H1 (cell line): ENCODE measurements around the gene RAB31. TPM values are rescaled to one million over a fixed set of nuclear protein-coding genes. Genes with fewer than 3 reads are reported as not detected.
A peak's percentile ranks its signal among the peaks of the same experiment; 100 is the strongest.

Source experiments
- CTCF ChIA-PET: fragments of 300-600 bp; sonication (Branson Sonifier 250); formaldehyde crosslinking; loops from one replicate; lab custom pipeline; 2021; ENCODE audit not compliant: partially characterized antibody; lab: Charles Lee
- POLR2A ChIA-PET: fragments of 300-600 bp; sonication (Branson Sonifier 250); formaldehyde crosslinking; loops from one replicate; lab custom pipeline; 2021; ENCODE audit warnings: inconsistent platforms; ENCODE audit not compliant: partially characterized antibody; lab: Charles Lee
- DNase-seq, 2 experiments: peaks; one replicate each; pipeline versions ENCODE4 v3.0.0 to v3.0.0-alpha.2; 2010 to 2022; ENCODE audit warnings: low spot score in 2 of 2, low read depth in 1 of 2, mixed read lengths in 1 of 2
- FAIRE-seq: peaks from 2 replicates; lab custom pipeline; 2011; peaks lifted over from hg19 to GRCh38; lab: Jason Lieb, UNC
- H2AFZ ChIP-seq: 2 replicates; pipeline ENCODE4 v1.8.1; 2012; ENCODE audit warnings: low read length, inconsistent platforms
- H2AK5ac ChIP-seq: 2 replicates; pipeline ENCODE4 v1.6.1; 2013; ENCODE audit warnings: low read depth, low read length
- H2BK120ac ChIP-seq: replicated peaks from 2 replicates; pipeline ENCODE3; 2013; ENCODE audit warnings: low read depth, low read length, inconsistent platforms
- H2BK12ac ChIP-seq: 2 replicates; pipeline ENCODE4 v1.6.1; 2013; ENCODE audit warnings: low read depth, low read length
- H2BK15ac ChIP-seq: 2 replicates; pipeline ENCODE4 v1.6.1; 2013; ENCODE audit warnings: low read length
- H2BK20ac ChIP-seq: 2 replicates; pipeline ENCODE4 v1.6.1; 2013; ENCODE audit warnings: low read length
- H2BK5ac ChIP-seq: 2 replicates; pipeline ENCODE4 v1.6.1; 2013; ENCODE audit warnings: low read depth, low read length
- H3K14ac ChIP-seq: 2 replicates; pipeline ENCODE4 v1.6.1; 2013; ENCODE audit warnings: inconsistent platforms; ENCODE audit not compliant: insufficient read length
- H3K18ac ChIP-seq: 2 replicates; pipeline ENCODE4 v1.6.1; 2013; ENCODE audit warnings: low read length; ENCODE audit errors: extremely low read depth
- H3K23ac ChIP-seq: 2 replicates; pipeline ENCODE4 v1.6.1; 2013; ENCODE audit warnings: inconsistent platforms; ENCODE audit not compliant: insufficient read length
- H3K23me2 ChIP-seq: 2 replicates; pipeline ENCODE4 v1.6.1; 2013; ENCODE audit warnings: low read depth, low read length
- H3K27ac ChIP-seq: 2 replicates; pipeline ENCODE4 v1.6.1; 2011; ENCODE audit warnings: low read depth, low read length, inconsistent platforms
- H3K27me3 ChIP-seq, 4 experiments: replicated peaks in 1 of 4; 1 replicate in 1 of 4; 2 replicates in 3 of 4; pipeline versions ENCODE4 v1.6.1 to v1.8.1; 2011 to 2013; ENCODE audit warnings: low read length in 3 of 4, mild to moderate bottlenecking in 3 of 4, inconsistent platforms in 2 of 4, mixed read lengths in 2 of 4, moderate library complexity in 1 of 4; ENCODE audit not compliant: control insufficient read depth in 3 of 4, insufficient read depth in 3 of 4; ENCODE audit errors: extremely low read depth in 1 of 4
- H3K36me3 ChIP-seq, 4 experiments: 2 replicates each; pipeline versions ENCODE4 v1.6.1 to v1.8.1; 2011 to 2013; ENCODE audit warnings: mild to moderate bottlenecking in 4 of 4, low read length in 3 of 4, moderate library complexity in 2 of 4, control low read depth in 1 of 4, inconsistent platforms in 1 of 4; ENCODE audit not compliant: insufficient read depth in 4 of 4, control insufficient read depth in 2 of 4
- H3K4ac ChIP-seq: replicated peaks from 2 replicates; pipeline ENCODE3; 2013; ENCODE audit warnings: low read length, low read depth, mixed read lengths, inconsistent platforms; ENCODE audit not compliant: insufficient read length
- H3K4me1 ChIP-seq, 4 experiments: replicated peaks in 1 of 4; 1 replicate in 1 of 4; 2 replicates in 3 of 4; pipeline versions ENCODE4 v1.6.1 to v1.8.1; 2011 to 2013; ENCODE audit warnings: low read length in 3 of 4, inconsistent platforms in 2 of 4, mixed read lengths in 1 of 4; ENCODE audit not compliant: insufficient read depth in 4 of 4, control insufficient read depth in 3 of 4
- H3K4me2 ChIP-seq, 2 experiments: 2 replicates each; pipeline versions ENCODE4 v1.6.1 to v1.8.1; 2011 to 2013; ENCODE audit warnings: low read depth in 2 of 2, low read length in 2 of 2, control low read depth in 1 of 2, inconsistent platforms in 1 of 2, mild to moderate bottlenecking in 1 of 2; ENCODE audit not compliant: insufficient read depth in 1 of 2
- H3K4me3 ChIP-seq, 4 experiments: fragments of 200-600, 300-600 bp in 1 of 4; sonication (generic), shearing (Covaris generic), sonication (Bioruptor Twin) in 1 of 4; 2 replicates each; pipeline versions ENCODE4 v1.5.1 to v1.8.1; 2011 to 2016; ENCODE audit warnings: low read length in 4 of 4, low read depth in 3 of 4, control low read depth in 2 of 4, inconsistent platforms in 2 of 4, mild to moderate bottlenecking in 2 of 4, mixed read lengths in 1 of 4, moderate library complexity in 1 of 4; ENCODE audit not compliant: insufficient read depth in 2 of 4; ENCODE audit errors: extremely low read depth in 1 of 4
- H3K56ac ChIP-seq: replicated peaks from 2 replicates; pipeline ENCODE3; 2013; ENCODE audit warnings: low read depth, mild to moderate bottlenecking, mixed read lengths, low read length, inconsistent platforms; ENCODE audit not compliant: insufficient read length
- H3K79me1 ChIP-seq: 2 replicates; pipeline ENCODE4 v1.6.1; 2013; ENCODE audit warnings: low read depth, low read length, control low read depth
- H3K79me2 ChIP-seq, 2 experiments: 2 replicates each; pipeline versions ENCODE4 v1.6.1 to v1.8.1; 2012 to 2013; ENCODE audit warnings: low read length in 2 of 2, mild to moderate bottlenecking in 2 of 2, inconsistent platforms in 1 of 2; ENCODE audit not compliant: insufficient read depth in 2 of 2, control insufficient read depth in 1 of 2
- H3K9ac ChIP-seq, 4 experiments: replicated peaks in 1 of 4; 1 replicate in 1 of 4; 2 replicates in 3 of 4; pipeline versions ENCODE4 v1.6.1 to v1.8.1; 2011 to 2013; ENCODE audit warnings: low read depth in 3 of 4, low read length in 3 of 4, control low read depth in 2 of 4, mild to moderate bottlenecking in 2 of 4, moderate library complexity in 2 of 4, inconsistent platforms in 1 of 4; ENCODE audit errors: extremely low read depth in 1 of 4
- H3K9me3 ChIP-seq, 2 experiments: 2 replicates each; pipeline versions ENCODE4 v1.6.1 to v1.8.1; 2012 to 2013; ENCODE audit warnings: mild to moderate bottlenecking in 2 of 2, moderate library complexity in 2 of 2, control low read depth in 1 of 2, inconsistent platforms in 1 of 2, low read depth in 1 of 2, low read length in 1 of 2, mixed read lengths in 1 of 2; ENCODE audit not compliant: insufficient read depth in 2 of 2
- H4K20me1 ChIP-seq, 2 experiments: replicated peaks in 1 of 2; 2 replicates each; pipeline versions ENCODE3 to v1.8.1; 2011 to 2013; ENCODE audit warnings: inconsistent platforms in 2 of 2, low read length in 2 of 2, mild to moderate bottlenecking in 1 of 2; ENCODE audit not compliant: insufficient read depth in 2 of 2, control insufficient read depth in 1 of 2
- H4K5ac ChIP-seq: 2 replicates; pipeline ENCODE4 v1.6.1; 2013; ENCODE audit warnings: low read length, low read depth, mixed read lengths, inconsistent platforms; ENCODE audit not compliant: insufficient read length
- H4K8ac ChIP-seq: 2 replicates; pipeline ENCODE4 v1.8.0; 2013; ENCODE audit warnings: mild to moderate bottlenecking, moderate library complexity, low read length, inconsistent platforms; ENCODE audit not compliant: insufficient read depth; ENCODE audit errors: extremely low read depth
- H4K91ac ChIP-seq: replicated peaks from 2 replicates; pipeline ENCODE3; 2013; ENCODE audit warnings: low read length, mixed read lengths, inconsistent platforms; ENCODE audit not compliant: insufficient read length
- CHD1 ChIP-seq: IDR thresholded peaks from 2 replicates; pipeline ENCODE4 v1.6.1; 2012; ENCODE audit warnings: low read depth, low read length, improper control_type of control experiment
- CHD2 ChIP-seq: IDR thresholded peaks from 2 replicates; pipeline ENCODE4 v1.6.1; 2012; ENCODE audit warnings: low read length, improper control_type of control experiment
- HDAC2 ChIP-seq, 2 experiments: fragments of 300-600 bp in 1 of 2; sonication (generic) in 1 of 2; IDR thresholded peaks; 2 replicates each; pipeline ENCODE4 v1.6.1; 2011 to 2012; ENCODE audit warnings: low read depth in 2 of 2, low read length in 2 of 2, mild to moderate bottlenecking in 2 of 2, moderate library complexity in 2 of 2, borderline replicate concordance in 1 of 2, inconsistent platforms in 1 of 2
- KDM5A ChIP-seq: fragments of 200-600 bp; IDR thresholded peaks from 2 replicates; pipeline ENCODE4 v1.7.1; 2012; ENCODE audit warnings: mild to moderate bottlenecking, low read length, inconsistent platforms, mixed read lengths
- TEAD4 ChIP-seq: IDR thresholded peaks from 2 replicates; pipeline ENCODE4 v1.6.1; 2012; ENCODE audit warnings: low read depth, low read length, inconsistent platforms, mixed read lengths
- USF2 ChIP-seq: IDR thresholded peaks from 2 replicates; pipeline ENCODE4 v1.6.1; 2011; ENCODE audit warnings: low read length, improper control_type of control experiment
- WGBS, 2 experiments: shearing (Covaris generic) in 1 of 2; methylation state at CpG; one replicate each; pipeline versions ENCODE4 v1.1.6 to v1.1.7; 2013 to 2015; ENCODE audit warnings: low lambda C conversion rate in 2 of 2, mixed read lengths in 2 of 2, inconsistent platforms in 1 of 2, low coverage in 1 of 2, missing lambda C conversion rate in 1 of 2; ENCODE audit not compliant: insufficient replicate concordance in 2 of 2, insufficient coverage in 1 of 2, insufficient read length in 1 of 2; ENCODE audit errors: extremely low coverage in 1 of 2, missing lambda C conversion rate in 1 of 2; 5-methylcytosine and 5-hydroxymethylcytosine counted together
- polyA plus RNA-seq, 7 experiments: library from polyadenylated mRNA; depleted of rRNA in 3 of 7; stranded (reverse) in 5 of 7; unstranded in 2 of 7; fragments of >200 nt in 5 of 7; fragments of 200-250 nt in 2 of 7; gene quantifications; 1 replicate in 5 of 7; 2 replicates in 1 of 7; 4 replicates in 1 of 7; pipeline versions ENCODE4 v1.2.1 to v1.2.3, GENCODE V29; 2011 to 2013; ENCODE audit warnings: missing spikeins in 2 of 7, mixed read lengths in 2 of 7
- total RNA-seq: library from RNA; stranded (reverse); fragmentation: NEBNext Ultra II Directional; extraction: Animal tissue kit (Norgen Biotek cat#: 25700); gene quantifications from 2 replicates; pipeline ENCODE4 v1.2.1, GENCODE V29; 2021
- TF ChIP-seq, protein P1 (sequence below): IDR thresholded peaks from 2 replicates; pipeline ENCODE4 v1.6.1; 2012; ENCODE audit warnings: low read length, inconsistent platforms

Gene RAB31
- total and polyA plus RNA-seq, 2 of the 8 experiments (the other 6 are each of a cell fraction or from before 2014, with no cell fraction given) = 15.2 to 40.9 TPM

- Histone ChIP-seq H3K23me2 (no peaks in the 10 kb centered on the region), H4K91ac (peak overlapping the region; percentile 20), H3K4me3 (peak overlapping the region in 1 of 4 experiments; percentile 16; a peak in 2 of 8 replicates), H4K20me1 (peaks cover 0 to under 1% of the 10 kb centered on the region in 2 experiments), H3K79me2 (no peaks in the 10 kb centered on the region), H3K27me3 (no peaks in the 10 kb centered on the region), H3K27ac (peak overlapping the region; percentile 38; the same call in 1 of the 2 replicates), H2BK20ac (peak overlapping the region; percentile 48; the same call in 1 of the 2 replicates), H3K4me2 (peak overlapping the region; percentile 1 to 46; a peak in 2 of 4 replicates), H3K9ac (no peak overlapping the region), H3K4ac (peak overlapping the region; percentile 34), H2AK5ac (peak overlapping the region; percentile 54), H2BK120ac (no peak overlapping the region), H2BK12ac (no peak overlapping the region; the same call in none of the 2 replicates), H3K56ac (no peak overlapping the region), H4K5ac (no peak overlapping the region), H3K4me1 (peaks cover 11 to 27% (median 22%) of the 10 kb centered on the region in 4 experiments), H3K14ac (no peak overlapping the region), H2AFZ (no peak overlapping the region), H3K9me3 (peaks cover 0 to 5% of the 10 kb centered on the region in 2 experiments; a peak in 3 of 4 replicates), H4K8ac (no peak overlapping the region), H3K36me3 (no peaks in the 10 kb centered on the region), H3K79me1 (no peaks in the 10 kb centered on the region; the same call in 1 of the 2 replicates), H3K23ac (no peak overlapping the region), H3K18ac (peak overlapping the region; percentile 43), H2BK15ac (0 out of 2 replicates have a peak overlapping the region, but pooled peaks have one; percentile 40), H2BK5ac (peak overlapping the region; percentile 26)
- DNase-seq (peak in 1 of 2 experiments; percentile 61), FAIRE-seq (no peak)
- WGBS, 2 experiments = 56% methylated on average over 19 of the region's 19 CpGs; no CpG with 5 or more reads in 1 of the 2 experiments
- ChIA-PET POLR2A (interaction anchor here (0.6 to 1.1 kb wide), 2 partner anchors 8 to 10 kb away, joined by 3 to 5 read pairs; no protein-coding TSS in a partner anchor), CTCF (interaction anchor here (0.9 to 2.2 kb wide), 4 partner anchors 12 to 228 kb away, joined by 3 to 7 read pairs (median 3); no protein-coding TSS in a partner anchor)
- TF ChIP-seq CHD1 (no peak), USF2 (no peak), HDAC2 (IDR thresholded peaks at IDR 0.05; ENCODE audit: borderline replicate concordance in 1 of 2, low read depth in 2 of 2, low read length in 2 of 2) (no peak), TEAD4 (no peak), CHD2 (no peak), KDM5A (no peak)
- TF ChIP-seq, protein P1, sequence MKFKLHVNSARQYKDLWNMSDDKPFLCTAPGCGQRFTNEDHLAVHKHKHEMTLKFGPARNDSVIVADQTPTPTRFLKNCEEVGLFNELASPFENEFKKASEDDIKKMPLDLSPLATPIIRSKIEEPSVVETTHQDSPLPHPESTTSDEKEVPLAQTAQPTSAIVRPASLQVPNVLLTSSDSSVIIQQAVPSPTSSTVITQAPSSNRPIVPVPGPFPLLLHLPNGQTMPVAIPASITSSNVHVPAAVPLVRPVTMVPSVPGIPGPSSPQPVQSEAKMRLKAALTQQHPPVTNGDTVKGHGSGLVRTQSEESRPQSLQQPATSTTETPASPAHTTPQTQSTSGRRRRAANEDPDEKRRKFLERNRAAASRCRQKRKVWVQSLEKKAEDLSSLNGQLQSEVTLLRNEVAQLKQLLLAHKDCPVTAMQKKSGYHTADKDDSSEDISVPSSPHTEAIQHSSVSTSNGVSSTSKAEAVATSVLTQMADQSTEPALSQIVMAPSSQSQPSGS = no peak
Observed at GRCh38 chr18:9803698-9804516, 95.8 kb downstream of the RAB31 start.
